Erythroblast (primary cell): ENCODE data around the gene ACOT12.

Source experiments
- GATA1 ChIP-seq: IDR thresholded peaks from 2 replicates; pipeline ENCODE4 v1.6.1; 2011; ENCODE audit warnings: low read depth, mild to moderate bottlenecking, control low read depth, low read length, moderate library complexity
- POLR2A ChIP-seq: IDR thresholded peaks from 2 replicates; pipeline ENCODE4 v1.6.1; 2011; ENCODE audit warnings: mild to moderate bottlenecking, low read length

DNA sequence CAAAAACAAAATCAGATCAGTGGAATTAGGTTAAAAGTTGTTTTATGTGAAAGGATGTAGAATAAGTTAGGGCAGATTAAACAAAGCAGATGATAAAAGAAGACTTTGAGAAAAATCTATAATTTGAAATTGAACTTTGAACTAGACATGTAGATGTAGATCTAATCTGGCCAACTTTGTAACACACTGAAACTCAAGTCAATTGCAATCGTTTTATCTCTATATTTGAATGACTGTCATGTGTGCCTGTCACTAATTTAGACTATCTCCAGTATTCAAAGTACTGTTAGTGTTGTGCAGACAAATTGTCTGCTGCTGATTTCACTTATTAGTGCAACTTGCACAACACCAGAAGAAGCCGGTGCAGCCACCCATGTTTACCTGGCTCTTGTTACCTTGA, 39.8 kb downstream of the ACOT12 start:
- no peak for TF ChIP-seq POLR2A
- TF ChIP-seq GATA1: no peak
